NCI-H2196 (cell line): ENCODE measurements around the gene MVB12A.
A peak's percentile ranks its signal among the peaks of the same experiment; 100 is the strongest.

Source experiments
- DNase-seq: peaks from one replicate; lab custom pipeline; 2025; ENCODE audit not compliant: unreplicated experiment; lab: John Stamatoyannopoulos, UW

Gene MVB12A

DNA sequence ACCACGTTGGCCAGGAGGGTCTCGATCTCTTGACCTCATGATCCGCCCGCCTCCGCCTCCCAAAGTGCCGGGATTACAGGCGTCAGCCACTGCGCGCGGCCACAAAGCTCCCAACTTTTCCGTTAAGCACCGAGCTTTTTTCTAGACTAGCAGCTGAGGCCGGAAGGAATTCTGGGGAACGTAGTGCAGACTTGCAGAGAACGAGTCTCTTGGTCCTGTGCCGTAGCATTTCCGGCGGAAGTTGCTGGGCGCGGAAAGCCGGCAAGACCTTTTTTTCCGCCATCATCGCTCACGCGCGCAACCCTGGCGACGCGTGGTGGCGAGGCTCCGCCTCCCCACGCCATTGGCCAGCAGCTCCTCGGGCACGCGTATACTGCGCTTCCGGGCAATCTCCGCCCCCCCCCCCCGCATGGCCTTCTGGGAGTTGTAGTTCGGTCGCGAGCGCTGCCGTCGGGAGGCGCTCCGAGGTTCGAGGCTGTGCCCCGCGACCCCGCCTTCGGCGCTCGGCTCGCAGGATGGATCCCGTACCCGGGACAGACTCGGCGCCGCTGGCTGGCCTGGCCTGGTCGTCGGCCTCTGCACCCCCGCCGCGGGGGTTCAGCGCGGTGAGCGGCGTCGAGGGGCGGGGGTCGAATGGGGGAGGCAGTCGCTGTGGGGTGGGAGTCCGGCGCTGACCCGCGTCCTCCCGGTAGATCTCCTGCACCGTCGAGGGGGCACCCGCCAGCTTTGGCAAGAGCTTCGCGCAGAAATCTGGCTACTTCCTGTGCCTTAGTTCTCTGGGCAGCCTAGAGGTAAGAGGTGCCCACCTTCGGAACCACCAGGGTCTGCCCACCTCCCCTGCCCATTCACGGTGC, at the start of gene MVB12A:
MVB12A (plus strand) TSS at position 427 of the 854 bp plus-strand sequence; CDS start at position 516, 89 bp downstream.
- DNase-seq = peak; percentile 99

- DNase-seq = no peak
Measured at GRCh38 chr19:17376935-17377600, 42.8 kb upstream of the MVB12A start, which contains the start of gene PLVAP. PLVAP (minus strand) TSS chr19:17377342; CDS start chr19:17377288, 54 bp downstream.

DNA sequence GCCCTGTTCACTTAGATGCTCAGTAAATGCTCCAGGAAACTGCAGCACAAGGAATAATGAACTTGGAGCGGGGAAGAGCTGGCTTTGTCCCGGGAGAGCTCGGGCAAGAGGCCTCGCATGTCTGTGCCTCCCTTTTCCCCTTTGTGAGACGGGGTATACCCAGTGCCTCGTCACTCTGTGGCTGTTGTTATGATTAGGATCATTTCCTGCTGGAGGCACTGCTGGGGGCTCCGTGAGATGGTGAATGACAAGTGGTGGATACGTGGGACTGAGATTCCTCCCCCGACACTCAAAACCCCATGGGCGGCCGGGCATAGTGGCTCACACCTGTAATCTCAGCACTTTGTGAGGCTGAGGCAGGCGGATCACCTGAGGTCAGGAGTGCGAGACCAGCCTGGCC, 41.6 kb upstream of the MVB12A start:
- DNase-seq = no peak

DNA sequence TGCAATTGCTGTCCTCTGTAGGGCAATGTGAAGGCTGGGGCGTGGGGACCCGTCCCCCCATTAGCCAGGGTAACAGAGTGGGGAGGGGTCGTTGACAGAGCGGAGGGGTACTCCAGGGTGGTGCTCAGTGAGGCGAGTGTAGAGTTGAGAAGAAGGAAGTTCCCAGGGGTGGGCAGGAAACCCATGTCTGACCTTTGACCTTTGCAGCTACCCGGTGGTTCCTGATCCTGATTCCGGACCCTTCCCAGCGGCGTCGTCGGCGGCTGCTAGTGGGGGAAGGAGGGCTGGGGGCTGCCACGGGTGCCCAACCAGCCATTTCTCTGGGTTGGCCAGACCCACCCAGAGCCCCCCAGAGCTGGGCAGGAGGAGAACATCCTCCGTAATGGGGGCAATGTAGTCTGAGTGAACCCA, 40.6 kb upstream of the MVB12A start:
- DNase-seq = no peak

DNA sequence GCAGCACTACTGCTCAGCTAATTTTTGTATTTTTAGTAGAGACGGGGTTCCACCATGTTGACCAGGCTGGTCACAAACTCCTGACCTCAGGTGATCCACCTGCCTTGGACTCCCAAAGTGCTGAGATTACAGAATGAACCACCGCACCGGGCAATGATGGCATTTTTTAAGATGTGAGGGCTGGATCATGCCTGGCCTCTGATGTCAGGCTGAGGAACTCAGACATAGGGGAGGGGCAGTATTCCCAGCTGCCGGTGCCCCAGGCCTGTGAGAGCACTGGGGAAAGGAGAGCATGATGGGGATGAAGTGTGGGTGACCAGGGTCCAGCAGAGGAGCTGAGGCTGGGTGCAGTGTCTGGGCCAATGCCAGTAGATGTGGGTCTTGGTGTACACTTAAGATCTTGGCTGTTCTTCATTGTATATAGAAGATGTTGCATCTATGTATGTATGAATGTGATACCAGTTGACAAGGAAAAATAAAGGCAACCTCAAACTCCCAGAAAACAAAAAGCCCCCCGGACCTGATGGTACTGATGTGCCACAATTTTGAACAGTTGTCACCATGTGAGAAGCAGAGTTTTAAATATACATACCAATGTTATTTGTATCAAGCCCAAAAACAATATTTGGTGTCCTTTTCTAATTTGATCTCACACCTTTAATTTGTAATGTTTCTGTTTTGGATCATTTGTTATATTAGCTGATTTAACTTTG, 39.3 kb upstream of the MVB12A start:
- no peak for DNase-seq

- DNase-seq = peak; percentile 59
Measured at GRCh38 chr19:17385878-17386611, 33.8 kb upstream of the MVB12A start.

DNA sequence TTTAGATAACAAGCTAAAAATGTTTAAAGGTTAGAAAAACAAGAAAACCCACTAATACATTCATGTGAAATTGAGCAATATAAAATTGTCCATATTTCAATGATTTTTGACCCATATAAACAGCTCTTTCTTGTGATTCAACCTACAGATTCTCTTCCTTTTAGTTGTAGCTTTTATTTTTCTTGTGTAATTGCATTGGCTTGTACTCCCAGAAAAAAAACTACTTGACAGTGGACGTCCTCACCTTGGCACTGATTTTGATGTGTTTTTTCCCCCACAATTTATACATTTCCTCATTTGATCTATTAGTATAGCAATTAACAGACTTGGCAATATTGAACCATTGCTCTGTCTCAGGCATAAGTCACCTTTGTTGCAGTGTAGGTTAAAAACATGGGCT, 30.6 kb upstream of the MVB12A start:
- DNase-seq = no peak

- no peak for DNase-seq
Measured at GRCh38 chr19:17389957-17390664, 29.7 kb upstream of the MVB12A start.

DNA sequence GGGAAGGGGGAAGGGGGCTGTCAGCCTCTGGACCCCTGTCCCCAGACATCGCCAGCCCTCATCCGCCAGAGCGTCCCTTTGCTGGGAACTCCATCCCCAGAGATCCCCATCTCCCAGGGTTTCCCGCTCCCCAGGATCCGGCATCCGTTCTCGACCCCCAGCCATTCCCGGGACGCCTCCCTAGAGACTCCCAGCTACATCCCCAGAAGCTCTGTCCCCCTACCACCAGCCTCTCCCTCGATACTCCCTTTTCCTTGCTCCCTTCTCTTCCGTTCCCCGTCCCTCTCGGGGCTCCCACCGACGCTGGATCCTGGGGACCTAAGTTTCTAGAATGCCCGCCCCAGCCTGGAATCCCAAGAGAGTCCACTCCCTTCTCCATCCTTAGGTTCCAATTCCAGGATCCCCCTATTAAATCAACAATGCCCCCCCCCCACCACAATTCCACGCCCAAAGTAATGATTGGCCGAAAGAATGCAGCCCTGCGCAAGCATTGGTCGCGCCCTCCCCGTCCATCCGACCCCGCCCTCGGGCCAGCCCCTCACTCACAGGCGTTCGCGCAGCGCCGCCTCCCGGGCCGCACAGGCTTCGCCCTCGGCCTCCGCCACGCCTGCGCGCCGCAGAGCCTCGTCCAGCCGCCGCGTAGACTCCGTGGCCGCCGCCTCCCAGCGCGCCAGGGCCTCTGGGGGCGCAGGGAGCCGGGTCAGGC, 29.0 kb upstream of the MVB12A start:
- DNase-seq = peak; percentile 95

DNA sequence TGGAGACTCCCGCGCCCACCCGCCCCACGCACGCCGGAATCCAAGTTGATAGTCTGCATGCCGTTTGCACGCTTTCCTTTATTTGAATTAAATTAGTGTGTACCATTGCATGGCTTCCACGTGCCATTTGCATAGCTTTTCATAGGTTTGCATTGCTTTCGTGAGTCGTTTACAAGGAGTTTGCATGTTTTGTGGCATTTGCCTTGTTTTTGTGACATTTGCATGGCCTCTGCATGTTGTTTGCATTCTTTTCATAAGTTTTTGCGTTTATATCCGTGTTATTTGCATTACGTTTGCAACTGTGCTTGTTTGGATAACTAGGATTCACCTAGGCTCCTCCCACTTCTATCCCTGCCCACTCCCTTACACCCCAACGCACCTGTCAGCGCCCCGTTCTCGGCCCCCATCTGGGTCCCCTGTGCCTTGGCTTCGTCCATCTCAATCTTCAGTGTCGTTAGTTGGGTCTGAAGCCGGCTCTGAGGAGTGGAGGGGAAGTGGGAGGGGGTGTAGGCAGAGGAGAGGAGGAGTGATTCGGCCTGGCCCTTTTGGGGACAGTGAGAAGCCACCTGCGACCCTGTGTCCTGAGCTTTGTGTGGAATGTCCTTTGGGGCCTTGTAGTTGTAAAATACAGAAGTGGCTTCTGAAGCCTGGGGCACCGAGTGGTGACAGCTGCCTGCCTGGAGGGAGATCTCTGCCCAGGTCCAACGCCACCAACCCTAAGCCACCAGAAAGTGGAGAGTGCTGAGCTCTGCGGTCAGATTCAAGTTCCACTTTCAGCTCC, 28.3 kb upstream of the MVB12A start:
- DNase-seq = no peak

GRCh38 chr19:17393002-17393401, 26.8 kb upstream of the MVB12A start:
- no peak for DNase-seq

DNA sequence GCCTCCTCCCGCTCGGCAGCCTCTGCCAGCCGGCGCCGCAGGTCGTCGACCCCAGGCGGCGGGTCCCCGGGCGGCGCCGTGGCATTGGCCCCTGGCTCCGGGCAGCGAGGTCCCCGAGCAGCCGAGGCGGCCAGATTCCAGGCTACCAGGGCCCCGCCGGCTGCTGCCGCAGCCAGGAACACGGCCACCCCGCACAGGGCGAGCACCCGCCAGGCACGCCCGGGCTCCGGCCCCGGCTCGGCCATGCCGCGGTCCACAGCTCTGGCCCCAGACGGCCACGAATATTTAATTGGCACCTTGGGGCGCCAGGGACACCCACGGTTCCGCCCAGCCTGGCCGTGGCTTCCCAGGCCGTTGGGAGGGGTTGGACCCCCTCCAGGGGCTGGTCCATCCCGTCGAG, 25.9 kb upstream of the MVB12A start, which contains the start of gene CCDC194:
CCDC194 (minus strand) TSS at position 283 of the 400 bp plus-strand sequence; CDS start at position 245, 38 bp downstream.
- no peak for DNase-seq

- peak; percentile 73 for DNase-seq
Measured at GRCh38 chr19:17394891-17395415, 24.9 kb upstream of the MVB12A start.

DNA sequence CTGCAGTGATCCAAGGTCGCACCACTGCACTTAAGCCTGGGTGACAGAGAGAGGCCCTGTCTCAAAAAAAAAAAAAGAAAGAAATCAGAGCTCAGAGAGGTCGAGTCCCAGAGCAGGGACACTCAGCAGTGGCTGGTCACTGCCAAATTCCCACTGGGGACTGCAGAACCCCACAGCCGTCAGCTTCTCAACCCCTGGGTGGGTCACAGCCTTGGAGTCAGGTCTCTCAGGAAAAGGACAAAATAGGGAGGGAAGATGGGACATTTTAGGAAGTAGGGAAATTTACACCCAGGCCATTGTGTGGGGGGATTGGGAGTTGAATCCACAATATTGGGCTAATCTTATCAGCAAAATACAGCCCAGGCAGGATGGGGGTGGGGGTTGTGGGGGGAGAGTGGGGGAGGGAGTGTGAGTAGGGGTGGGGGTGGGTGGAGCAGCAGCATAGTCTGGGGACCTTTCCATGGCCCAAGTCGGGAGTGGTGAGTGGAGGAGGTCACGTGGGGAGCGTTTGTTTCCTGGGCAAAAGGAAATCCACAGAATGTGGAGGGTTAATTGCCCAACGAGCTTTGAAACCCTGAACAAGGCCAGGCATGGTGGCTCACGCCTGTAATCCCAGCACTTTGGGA, 20.8 kb upstream of the MVB12A start:
- DNase-seq = no peak

DNA sequence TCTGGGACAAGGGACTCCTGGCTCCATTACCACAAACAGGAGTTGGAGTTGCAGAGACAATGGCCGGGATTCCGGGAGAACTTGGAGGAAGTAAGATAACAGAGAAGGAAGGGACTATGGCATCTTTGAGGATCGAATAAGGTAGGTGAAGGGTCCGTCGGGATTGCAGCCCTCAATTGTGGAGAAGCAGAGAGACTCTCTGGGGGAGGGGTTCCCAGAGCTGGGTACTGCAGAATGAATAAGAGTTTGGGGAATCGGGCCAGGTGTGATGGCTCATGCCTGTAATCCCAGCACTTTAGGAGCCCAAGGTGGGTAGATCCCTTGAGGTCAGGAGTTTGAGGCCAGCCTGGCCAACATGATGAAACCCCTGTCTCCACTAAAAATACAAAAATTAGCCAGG, 18.2 kb upstream of the MVB12A start:
- DNase-seq = no peak

GRCh38 chr19:17402982-17403855, 16.6 kb upstream of the MVB12A start:
- DNase-seq = no peak

DNA sequence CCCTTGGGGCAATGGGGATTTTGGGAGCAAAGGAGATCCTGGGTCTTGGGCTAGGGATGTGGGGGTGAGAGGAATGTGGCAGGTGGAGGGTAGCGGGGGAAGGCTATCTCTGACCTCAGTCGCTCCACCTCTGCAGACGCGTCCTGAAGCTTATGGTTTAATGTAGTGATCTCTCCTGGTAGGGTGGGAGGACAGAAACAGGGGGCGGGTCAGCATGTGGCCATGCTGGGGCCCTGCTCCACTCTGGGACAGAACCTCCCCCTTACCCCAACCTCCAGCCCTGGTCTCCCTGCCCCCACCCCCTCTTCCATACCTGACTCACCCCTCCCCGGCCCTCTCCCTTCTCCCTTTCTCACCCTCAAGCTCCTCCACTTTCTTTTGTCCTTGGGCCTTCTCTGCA, 15.8 kb upstream of the MVB12A start:
- DNase-seq = no peak
